ENCODE data around the gene SYNRG.

SYNRG gene

GRCh38 chr17:37605081-37605480 lies 4.1 kb downstream of the SYNRG start:
- DNase-seq, result no peak

- DNase-seq, result no peak
Observed at GRCh38 chr17:37604556-37604955, 4.7 kb downstream of the SYNRG start.

GRCh38 chr17:37598145-37598544 lies 11.1 kb downstream of the SYNRG start:
- DNase-seq, result no peak

- no peak for DNase-seq
Observed at GRCh38 chr17:37592291-37592690, 16.9 kb downstream of the SYNRG start.

GRCh38 chr17:37585066-37585465 lies 24.2 kb downstream of the SYNRG start:
- DNase-seq, result no peak

GRCh38 chr17:37576281-37576680 lies 32.9 kb downstream of the SYNRG start:
- DNase-seq, result no peak

GRCh38 chr17:37574427-37574826 lies 34.8 kb downstream of the SYNRG start:
- DNase-seq, result no peak

GRCh38 chr17:37571674-37572073 lies 37.5 kb downstream of the SYNRG start:
- DNase-seq, result no peak

GRCh38 chr17:37570527-37571093 lies 38.6 kb downstream of the SYNRG start:
- peak; percentile 22 to 36 for DNase-seq

GRCh38 chr17:37568350-37569053 lies 40.7 kb downstream of the SYNRG start:
- DNase-seq, result no peak

- DNase-seq, result no peak
Observed at GRCh38 chr17:37567538-37567937, 41.7 kb downstream of the SYNRG start.

GRCh38 chr17:37567137-37567536 lies 42.1 kb downstream of the SYNRG start:
- DNase-seq, result no peak

- no peak for DNase-seq
Observed at GRCh38 chr17:37564252-37564651, 45.0 kb downstream of the SYNRG start.

GRCh38 chr17:37562016-37562745 lies 47.0 kb downstream of the SYNRG start:
- DNase-seq, result no peak

- no peak for DNase-seq
Observed at GRCh38 chr17:37558299-37558698, 50.9 kb downstream of the SYNRG start.

- DNase-seq, result no peak
Observed at GRCh38 chr17:37557482-37557881, 51.7 kb downstream of the SYNRG start.

GRCh38 chr17:37555386-37555785 lies 53.8 kb downstream of the SYNRG start:
- DNase-seq, result no peak

GRCh38 chr17:37553401-37553966 lies 55.7 kb downstream of the SYNRG start:
- DNase-seq, result no peak

GRCh38 chr17:37551788-37552187 lies 57.4 kb downstream of the SYNRG start:
- DNase-seq, result no peak

- DNase-seq, result no peak
Observed at GRCh38 chr17:37547986-37548385, 61.2 kb downstream of the SYNRG start.

- no peak for DNase-seq
Observed at GRCh38 chr17:37546302-37546701, 62.9 kb downstream of the SYNRG start.

- DNase-seq, result no peak
Observed at GRCh38 chr17:37545486-37545885, 63.7 kb downstream of the SYNRG start.

- DNase-seq, result no peak
Observed at GRCh38 chr17:37543637-37544052, 65.6 kb downstream of the SYNRG start.
